ENCODE results near the gene OR5H15. TPM values are rescaled to one million over a fixed set of nuclear protein-coding genes. Genes with fewer than 3 reads are reported as not detected.
"Not testable (repeated sequence)": the region's sequence is repeated elsewhere in the genome, so short reads cannot be mapped to it uniquely, and the experiment has no call there.

OR5H15 gene
- total RNA-seq, 2 experiments from 2014 or later = not detected

DNA sequence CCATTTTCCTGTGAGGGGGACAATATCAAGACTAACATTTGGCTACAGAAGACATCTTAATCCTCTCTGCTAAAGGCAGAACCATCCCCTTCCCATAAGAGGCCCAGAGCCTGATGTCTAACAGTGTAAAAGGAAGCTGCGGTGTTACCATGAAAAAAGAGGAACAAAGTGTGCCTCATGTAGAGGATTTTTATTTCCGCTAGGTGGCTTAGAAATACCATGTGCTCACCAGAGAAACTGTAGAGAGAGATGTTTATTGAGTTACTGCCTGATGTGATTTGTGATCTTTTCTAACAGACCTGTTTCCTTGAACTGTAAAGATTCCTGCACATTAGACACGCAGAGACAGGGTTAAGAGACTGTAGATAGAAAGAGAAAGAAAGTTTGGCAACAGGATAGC is 22.0 kb downstream of the OR5H15 start:
- H3K9me3 Mint-ChIP-seq = no peaks in the 10 kb centered on the region
- no peaks in the 10 kb centered on the region for H3K4me1 ChIP-seq (ENCODE audit: insufficient read depth, low read length)
- no peaks in the 10 kb centered on the region for H3K9me3 ChIP-seq (ENCODE audit: control insufficient read depth in 1 of 2, insufficient read depth in 1 of 2, low read length in 2 of 2)
- no peak overlapping the region for H3K4me3 Mint-ChIP-seq
- TF ChIP-seq, protein P1, sequence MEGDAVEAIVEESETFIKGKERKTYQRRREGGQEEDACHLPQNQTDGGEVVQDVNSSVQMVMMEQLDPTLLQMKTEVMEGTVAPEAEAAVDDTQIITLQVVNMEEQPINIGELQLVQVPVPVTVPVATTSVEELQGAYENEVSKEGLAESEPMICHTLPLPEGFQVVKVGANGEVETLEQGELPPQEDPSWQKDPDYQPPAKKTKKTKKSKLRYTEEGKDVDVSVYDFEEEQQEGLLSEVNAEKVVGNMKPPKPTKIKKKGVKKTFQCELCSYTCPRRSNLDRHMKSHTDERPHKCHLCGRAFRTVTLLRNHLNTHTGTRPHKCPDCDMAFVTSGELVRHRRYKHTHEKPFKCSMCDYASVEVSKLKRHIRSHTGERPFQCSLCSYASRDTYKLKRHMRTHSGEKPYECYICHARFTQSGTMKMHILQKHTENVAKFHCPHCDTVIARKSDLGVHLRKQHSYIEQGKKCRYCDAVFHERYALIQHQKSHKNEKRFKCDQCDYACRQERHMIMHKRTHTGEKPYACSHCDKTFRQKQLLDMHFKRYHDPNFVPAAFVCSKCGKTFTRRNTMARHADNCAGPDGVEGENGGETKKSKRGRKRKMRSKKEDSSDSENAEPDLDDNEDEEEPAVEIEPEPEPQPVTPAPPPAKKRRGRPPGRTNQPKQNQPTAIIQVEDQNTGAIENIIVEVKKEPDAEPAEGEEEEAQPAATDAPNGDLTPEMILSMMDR (IDR thresholded peaks at IDR 0.05) = no peak
- no peaks in the 10 kb centered on the region for H3K27me3 Mint-ChIP-seq
- ATAC-seq (ENCODE audit: poor library complexity) (no peak), DNase-seq (peak in 2 of 14 experiments; percentile 28 to 54)
- ChIA-PET CTCF (no interaction called here), POLR2A (no interaction called here)
- H3K27ac Mint-ChIP-seq = no peak overlapping the region
- H3K36me3 Mint-ChIP-seq (ENCODE audit: low read depth) = no peaks in the 10 kb centered on the region
- H3K27me3 ChIP-seq (ENCODE audit: control insufficient read depth in 1 of 2, insufficient read depth in 2 of 2, low read length in 2 of 2) = no peaks in the 10 kb centered on the region
- intact Hi-C loops (cut with DNase I, micrococcal nuclease) = loop anchor here in 1 of 2 experiments (10.0 kb wide), 1 partner anchor 396 kb away; no protein-coding TSS in a partner anchor
- no peak overlapping the region for H3K27ac ChIP-seq (ENCODE audit: low read depth in 1 of 2, low read length in 2 of 2)
- H3K4me1 Mint-ChIP-seq (ENCODE audit: low read depth) = peaks cover 5% of the 10 kb centered on the region
- H3K4me3 ChIP-seq (ENCODE audit: low read length) = no peak overlapping the region
- H3K36me3 ChIP-seq (ENCODE audit: insufficient read depth, low read length) = no peaks in the 10 kb centered on the region

GRCh38 chr3:98190911-98191310 is 24.4 kb downstream of the OR5H15 start:
- H3K4me3 ChIP-seq (ENCODE audit: low read length); H3K4me1 Mint-ChIP-seq (ENCODE audit: low read depth); H3K36me3 ChIP-seq (ENCODE audit: insufficient read depth, low read length); H3K27ac ChIP-seq (ENCODE audit: low read depth in 1 of 2, low read length in 2 of 2); H3K27me3 ChIP-seq (ENCODE audit: control insufficient read depth in 1 of 2, insufficient read depth in 2 of 2, low read length in 2 of 2); CTCF ChIA-PET; H3K27me3 Mint-ChIP-seq; DNase-seq; ATAC-seq (ENCODE audit: poor library complexity); H3K9me3 ChIP-seq (ENCODE audit: control insufficient read depth in 1 of 2, insufficient read depth in 1 of 2, low read length in 2 of 2); intact Hi-C loops (cut with DNase I, micrococcal nuclease); H3K27ac Mint-ChIP-seq; POLR2A ChIA-PET; H3K36me3 Mint-ChIP-seq (ENCODE audit: low read depth); H3K4me1 ChIP-seq (ENCODE audit: insufficient read depth, low read length); H3K9me3 Mint-ChIP-seq; H3K4me3 Mint-ChIP-seq: not testable (repeated sequence)

GRCh38 chr3:98196293-98196692 is 29.8 kb downstream of the OR5H15 start:
- H3K9me3 Mint-ChIP-seq; H3K36me3 Mint-ChIP-seq (ENCODE audit: low read depth); H3K4me1 ChIP-seq (ENCODE audit: insufficient read depth, low read length); ATAC-seq (ENCODE audit: poor library complexity); intact Hi-C loops (cut with DNase I, micrococcal nuclease); H3K4me1 Mint-ChIP-seq (ENCODE audit: low read depth); POLR2A ChIA-PET; DNase-seq; H3K4me3 ChIP-seq (ENCODE audit: low read length); H3K27me3 Mint-ChIP-seq; H3K4me3 Mint-ChIP-seq; H3K36me3 ChIP-seq (ENCODE audit: insufficient read depth, low read length); CTCF ChIA-PET; H3K27ac Mint-ChIP-seq; H3K9me3 ChIP-seq (ENCODE audit: control insufficient read depth in 1 of 2, insufficient read depth in 1 of 2, low read length in 2 of 2); H3K27me3 ChIP-seq (ENCODE audit: control insufficient read depth in 1 of 2, insufficient read depth in 2 of 2, low read length in 2 of 2); H3K27ac ChIP-seq (ENCODE audit: low read depth in 1 of 2, low read length in 2 of 2): not testable (repeated sequence)

GRCh38 chr3:98199020-98199419 is 32.5 kb downstream of the OR5H15 start:
- no peaks in the 10 kb centered on the region for H3K4me1 Mint-ChIP-seq (ENCODE audit: low read depth)
- DNase-seq (no peak), ATAC-seq (ENCODE audit: poor library complexity) (no peak)
- intact Hi-C loops (cut with DNase I, micrococcal nuclease) = no loop called here
- ChIA-PET POLR2A (no interaction called here), CTCF (no interaction called here)
- Histone ChIP-seq H3K4me1 (ENCODE audit: insufficient read depth, low read length) (no peaks in the 10 kb centered on the region), H3K9me3 (ENCODE audit: control insufficient read depth in 1 of 2, insufficient read depth in 1 of 2, low read length in 2 of 2) (no peaks in the 10 kb centered on the region), H3K36me3 (ENCODE audit: insufficient read depth, low read length) (no peaks in the 10 kb centered on the region), H3K4me3 (ENCODE audit: low read length) (no peak overlapping the region), H3K27ac (ENCODE audit: low read depth in 1 of 2, low read length in 2 of 2) (no peak overlapping the region), H3K27me3 (ENCODE audit: control insufficient read depth in 1 of 2, insufficient read depth in 2 of 2, low read length in 2 of 2) (no peaks in the 10 kb centered on the region)
- no peak overlapping the region for H3K4me3 Mint-ChIP-seq
- H3K27ac Mint-ChIP-seq = no peak overlapping the region
- no peaks in the 10 kb centered on the region for H3K36me3 Mint-ChIP-seq (ENCODE audit: low read depth)
- H3K27me3 Mint-ChIP-seq = no peaks in the 10 kb centered on the region
- no peaks in the 10 kb centered on the region for H3K9me3 Mint-ChIP-seq
- TF ChIP-seq, protein P1 (IDR thresholded peaks at IDR 0.05) = no peak
